ENCODE data around the gene BCL2A1.
A peak's percentile ranks its signal among the peaks of the same experiment; 100 is the strongest.

The BCL2A1 gene

GRCh38 chr15:79973456-79974195 is 2.6 kb upstream of the BCL2A1 start:
- Mint-ChIP-seq H3K9me3 (no peaks in the 10 kb centered on the region), H3K36me3 (ENCODE audit: low read depth) (no peaks in the 10 kb centered on the region), H3K4me3 (no peak overlapping the region), H3K4me1 (peaks cover 22% of the 10 kb centered on the region), H3K27ac (peak overlapping the region in 2 of 3 experiments; percentile 4 to 12), H3K27me3 (ENCODE audit: low read depth) (no peaks in the 10 kb centered on the region)
- TF ChIP-seq CTCF (IDR thresholded peaks at IDR 0.05; ENCODE audit: unreplicated experiment in 3 of 3), result no peak

GRCh38 chr15:79972863-79973262 is 1.9 kb upstream of the BCL2A1 start:
- no peak for TF ChIP-seq CTCF (IDR thresholded peaks at IDR 0.05; ENCODE audit: unreplicated experiment in 3 of 3)
- Mint-ChIP-seq H3K4me3 (no peak overlapping the region), H3K27ac (no peak overlapping the region), H3K9me3 (no peaks in the 10 kb centered on the region), H3K4me1 (peaks cover 19% of the 10 kb centered on the region), H3K36me3 (ENCODE audit: low read depth) (no peaks in the 10 kb centered on the region), H3K27me3 (ENCODE audit: low read depth) (no peaks in the 10 kb centered on the region)

GRCh38 chr15:79970181-79970580 is 815 bp downstream of the BCL2A1 start:
- no peaks in the 10 kb centered on the region for H3K9me3 Mint-ChIP-seq
- H3K27me3 Mint-ChIP-seq (ENCODE audit: low read depth), result no peaks in the 10 kb centered on the region
- no peak for TF ChIP-seq CTCF (IDR thresholded peaks at IDR 0.05; ENCODE audit: unreplicated experiment in 3 of 3)
- peaks cover 19% of the 10 kb centered on the region for H3K4me1 Mint-ChIP-seq
- peak overlapping the region in 2 of 3 experiments; percentile 74 to 84 for H3K27ac Mint-ChIP-seq
- no peak overlapping the region for H3K4me3 Mint-ChIP-seq
- no peaks in the 10 kb centered on the region for H3K36me3 Mint-ChIP-seq (ENCODE audit: low read depth)

- no peak overlapping the region for H3K4me3 Mint-ChIP-seq
- no peaks in the 10 kb centered on the region for H3K9me3 Mint-ChIP-seq
- peaks cover 19% of the 10 kb centered on the region for H3K4me1 Mint-ChIP-seq
- H3K27ac Mint-ChIP-seq, result no peak overlapping the region
- no peaks in the 10 kb centered on the region for H3K36me3 Mint-ChIP-seq (ENCODE audit: low read depth)
- no peaks in the 10 kb centered on the region for H3K27me3 Mint-ChIP-seq (ENCODE audit: low read depth)
- no peak for TF ChIP-seq CTCF (IDR thresholded peaks at IDR 0.05; ENCODE audit: unreplicated experiment in 3 of 3)
Observed at GRCh38 chr15:79969146-79969545, 1.9 kb downstream of the BCL2A1 start.

GRCh38 chr15:79967298-79968182 is 3.5 kb downstream of the BCL2A1 start:
- Mint-ChIP-seq H3K27me3 (ENCODE audit: low read depth) (no peaks in the 10 kb centered on the region), H3K27ac (no peak overlapping the region), H3K4me1 (peaks cover 13% of the 10 kb centered on the region), H3K9me3 (no peaks in the 10 kb centered on the region), H3K36me3 (ENCODE audit: low read depth) (no peaks in the 10 kb centered on the region), H3K4me3 (no peak overlapping the region)
- no peak for TF ChIP-seq CTCF (IDR thresholded peaks at IDR 0.05; ENCODE audit: unreplicated experiment in 3 of 3)
